ENCODE results near the gene DUOXA1. TPM values are rescaled to one million over a fixed set of nuclear protein-coding genes. Genes with fewer than 3 reads are reported as not detected.

Gene DUOXA1
- polyA plus RNA-seq, 1 of the 3 experiments (the other 2 are of a cell fraction), result 0.02 TPM

- TF ChIP-seq NFIC (IDR thresholded peaks at IDR 0.05; ENCODE audit: borderline replicate concordance), result no peak
- TF ChIP-seq MXI1 (IDR thresholded peaks at IDR 0.05; ENCODE audit: low read depth, low read length), result 0 out of 2 replicates have a peak, but pooled peaks have one; percentile 22
- WGBS (ENCODE audit: low lambda C conversion rate), result 70% methylated on average over 9 of the region's 9 CpGs
- Histone ChIP-seq H3K27ac (ENCODE audit: low read depth in 2 of 2, low read length in 1 of 2) (peak overlapping the region; percentile 28 to 100; a peak in 3 of 4 replicates), H3K9me3 (no peaks in the 10 kb centered on the region), H3K27me3 (ENCODE audit: insufficient read depth) (no peaks in the 10 kb centered on the region), H3K4me1 (ENCODE audit: control insufficient read depth in 1 of 2, insufficient read depth in 2 of 2, low read depth in 1 of 2, low read length in 1 of 2) (peaks cover 11 to 71% of the 10 kb centered on the region in 2 experiments), H2AFZ (ENCODE audit: low read depth) (no peak overlapping the region), H3K4me3 (ENCODE audit: low read depth in 2 of 2, low read length in 1 of 2) (no peak overlapping the region; a peak in 1 of 4 replicates), H3F3A (replicated peaks; ENCODE audit: insufficient read depth) (peaks cover 6% of the 10 kb centered on the region), H4K20me1 (ENCODE audit: insufficient read depth) (no peaks in the 10 kb centered on the region), H3K9ac (no peak overlapping the region), H3K79me2 (ENCODE audit: insufficient read depth) (peaks cover 10% of the 10 kb centered on the region; the same call in 1 of the 2 replicates), H3K36me3 (replicated peaks in 1 of 2; ENCODE audit: control insufficient read depth in 1 of 2, insufficient read depth in 2 of 2, low read length in 1 of 2) (peaks cover 0 to 2% of the 10 kb centered on the region in 2 experiments), H3K9me2 (no peaks in the 10 kb centered on the region), H3K4me2 (no peak overlapping the region)
- ChIA-PET CTCF (interaction anchor here (0.7 to 5.9 kb wide), 12 partner anchors 11 to 321 kb away, joined by 3 to 31 read pairs (median 9); partner anchors contain the start of gene SHF), POLR2A (interaction anchor here (0.8 to 5.9 kb wide), 7 partner anchors 8 to 110 kb away, joined by 3 to 97 read pairs (median 6); partner anchors contain the start of gene SHF)
- DNase-seq, result peak; percentile 82
These were observed 39.3 kb upstream of the DUOXA1 start for GRCh38 chr15:45168751-45169551.

GRCh38 chr15:45168286-45168685 lies 38.6 kb upstream of the DUOXA1 start:
- no peak for DNase-seq
- no peaks in the 10 kb centered on the region for H3K27me3 ChIP-seq (ENCODE audit: insufficient read depth)
- H3K36me3 ChIP-seq (replicated peaks in 1 of 2; ENCODE audit: control insufficient read depth in 1 of 2, insufficient read depth in 2 of 2, low read length in 1 of 2), result peaks cover 0 to 2% of the 10 kb centered on the region in 2 experiments
- POLR2A ChIA-PET, result interaction anchor here (2.7 to 5.9 kb wide), 2 partner anchors 18 to 32 kb away, joined by 17 to 97 read pairs; partner anchors contain the start of gene SHF
- no peaks in the 10 kb centered on the region for H3K9me3 ChIP-seq
- no peak overlapping the region for H3K9ac ChIP-seq
- no peaks in the 10 kb centered on the region for H4K20me1 ChIP-seq (ENCODE audit: insufficient read depth)
- no CpG with 5 or more reads among the region's 4 CpGs for WGBS (ENCODE audit: low lambda C conversion rate)
- no peak for TF ChIP-seq PBX3 (IDR thresholded peaks at IDR 0.05)
- no peak for TF ChIP-seq SIN3A (IDR thresholded peaks at IDR 0.05; ENCODE audit: borderline replicate concordance, low read depth, low read length)
- no peak for TF ChIP-seq NRF1 (IDR thresholded peaks at IDR 0.05; ENCODE audit: low read depth, low read length)
- TF ChIP-seq RFX5 (IDR thresholded peaks at IDR 0.05; ENCODE audit: low read length), result no peak
- no peak for TF ChIP-seq ELF1 (IDR thresholded peaks at IDR 0.05)
- TF ChIP-seq FOXJ3 (CRISPR knock-in tag; IDR thresholded peaks at IDR 0.05), result no peak
- TF ChIP-seq TEAD4 (IDR thresholded peaks at IDR 0.05; ENCODE audit: borderline replicate concordance, insufficient read depth), result no peak
- H3F3A ChIP-seq (replicated peaks; ENCODE audit: insufficient read depth), result peaks cover 6% of the 10 kb centered on the region
- CTCF ChIA-PET, result interaction anchor here (0.7 to 5.9 kb wide), 10 partner anchors 13 to 290 kb away, joined by 3 to 31 read pairs (median 9); partner anchors contain the start of gene SHF
- no peak overlapping the region for H3K4me2 ChIP-seq
- H3K4me3 ChIP-seq (ENCODE audit: low read depth in 2 of 2, low read length in 1 of 2), result no peak overlapping the region
- H3K9me2 ChIP-seq, result no peaks in the 10 kb centered on the region
- peaks cover 10% of the 10 kb centered on the region; the same call in 1 of the 2 replicates for H3K79me2 ChIP-seq (ENCODE audit: insufficient read depth)
- peaks cover 11 to 68% of the 10 kb centered on the region in 2 experiments for H3K4me1 ChIP-seq (ENCODE audit: control insufficient read depth in 1 of 2, insufficient read depth in 2 of 2, low read depth in 1 of 2, low read length in 1 of 2)
- H3K27ac ChIP-seq (ENCODE audit: low read depth in 2 of 2, low read length in 1 of 2), result peak overlapping the region; percentile 84 to 100; a peak in 3 of 4 replicates
- no peak overlapping the region for H2AFZ ChIP-seq (ENCODE audit: low read depth)
